H1 (cell line): ENCODE results near the gene LMTK2. TPM values are rescaled to one million over a fixed set of nuclear protein-coding genes. Genes with fewer than 3 reads are reported as not detected.

ENCODE experiments used
- CTCF ChIA-PET: fragments of 300-600 bp; sonication (Branson Sonifier 250); formaldehyde crosslinking; loops from one replicate; lab custom pipeline; 2021; ENCODE audit not compliant: partially characterized antibody; lab: Charles Lee
- POLR2A ChIA-PET: fragments of 300-600 bp; sonication (Branson Sonifier 250); formaldehyde crosslinking; loops from one replicate; lab custom pipeline; 2021; ENCODE audit warnings: inconsistent platforms; ENCODE audit not compliant: partially characterized antibody; lab: Charles Lee
- DNase-seq, 2 experiments: peaks; one replicate each; pipeline versions ENCODE4 v3.0.0 to v3.0.0-alpha.2; 2010 to 2022; ENCODE audit warnings: low spot score in 2 of 2, low read depth in 1 of 2, mixed read lengths in 1 of 2
- FAIRE-seq: peaks from 2 replicates; lab custom pipeline; 2011; peaks lifted over from hg19 to GRCh38; lab: Jason Lieb, UNC
- H2AFZ ChIP-seq: 2 replicates; pipeline ENCODE4 v1.8.1; 2012; ENCODE audit warnings: low read length, inconsistent platforms
- H2AK5ac ChIP-seq: 2 replicates; pipeline ENCODE4 v1.6.1; 2013; ENCODE audit warnings: low read depth, low read length
- H2BK120ac ChIP-seq: replicated peaks from 2 replicates; pipeline ENCODE3; 2013; ENCODE audit warnings: low read depth, low read length, inconsistent platforms
- H2BK12ac ChIP-seq: 2 replicates; pipeline ENCODE4 v1.6.1; 2013; ENCODE audit warnings: low read depth, low read length
- H2BK15ac ChIP-seq: 2 replicates; pipeline ENCODE4 v1.6.1; 2013; ENCODE audit warnings: low read length
- H2BK20ac ChIP-seq: 2 replicates; pipeline ENCODE4 v1.6.1; 2013; ENCODE audit warnings: low read length
- H2BK5ac ChIP-seq: 2 replicates; pipeline ENCODE4 v1.6.1; 2013; ENCODE audit warnings: low read depth, low read length
- H3K14ac ChIP-seq: 2 replicates; pipeline ENCODE4 v1.6.1; 2013; ENCODE audit warnings: inconsistent platforms; ENCODE audit not compliant: insufficient read length
- H3K18ac ChIP-seq: 2 replicates; pipeline ENCODE4 v1.6.1; 2013; ENCODE audit warnings: low read length; ENCODE audit errors: extremely low read depth
- H3K23ac ChIP-seq: 2 replicates; pipeline ENCODE4 v1.6.1; 2013; ENCODE audit warnings: inconsistent platforms; ENCODE audit not compliant: insufficient read length
- H3K23me2 ChIP-seq: 2 replicates; pipeline ENCODE4 v1.6.1; 2013; ENCODE audit warnings: low read depth, low read length
- H3K27ac ChIP-seq: 2 replicates; pipeline ENCODE4 v1.6.1; 2011; ENCODE audit warnings: low read depth, low read length, inconsistent platforms
- H3K27me3 ChIP-seq, 4 experiments: replicated peaks in 1 of 4; 1 replicate in 1 of 4; 2 replicates in 3 of 4; pipeline versions ENCODE4 v1.6.1 to v1.8.1; 2011 to 2013; ENCODE audit warnings: low read length in 3 of 4, mild to moderate bottlenecking in 3 of 4, inconsistent platforms in 2 of 4, mixed read lengths in 2 of 4, moderate library complexity in 1 of 4; ENCODE audit not compliant: control insufficient read depth in 3 of 4, insufficient read depth in 3 of 4; ENCODE audit errors: extremely low read depth in 1 of 4
- H3K36me3 ChIP-seq, 4 experiments: 2 replicates each; pipeline versions ENCODE4 v1.6.1 to v1.8.1; 2011 to 2013; ENCODE audit warnings: mild to moderate bottlenecking in 4 of 4, low read length in 3 of 4, moderate library complexity in 2 of 4, control low read depth in 1 of 4, inconsistent platforms in 1 of 4; ENCODE audit not compliant: insufficient read depth in 4 of 4, control insufficient read depth in 2 of 4
- H3K4ac ChIP-seq: replicated peaks from 2 replicates; pipeline ENCODE3; 2013; ENCODE audit warnings: low read length, low read depth, mixed read lengths, inconsistent platforms; ENCODE audit not compliant: insufficient read length
- H3K4me1 ChIP-seq, 4 experiments: replicated peaks in 1 of 4; 1 replicate in 1 of 4; 2 replicates in 3 of 4; pipeline versions ENCODE4 v1.6.1 to v1.8.1; 2011 to 2013; ENCODE audit warnings: low read length in 3 of 4, inconsistent platforms in 2 of 4, mixed read lengths in 1 of 4; ENCODE audit not compliant: insufficient read depth in 4 of 4, control insufficient read depth in 3 of 4
- H3K4me2 ChIP-seq, 2 experiments: 2 replicates each; pipeline versions ENCODE4 v1.6.1 to v1.8.1; 2011 to 2013; ENCODE audit warnings: low read depth in 2 of 2, low read length in 2 of 2, control low read depth in 1 of 2, inconsistent platforms in 1 of 2, mild to moderate bottlenecking in 1 of 2; ENCODE audit not compliant: insufficient read depth in 1 of 2
- H3K4me3 ChIP-seq, 4 experiments: fragments of 200-600, 300-600 bp in 1 of 4; sonication (generic), shearing (Covaris generic), sonication (Bioruptor Twin) in 1 of 4; 2 replicates each; pipeline versions ENCODE4 v1.5.1 to v1.8.1; 2011 to 2016; ENCODE audit warnings: low read length in 4 of 4, low read depth in 3 of 4, control low read depth in 2 of 4, inconsistent platforms in 2 of 4, mild to moderate bottlenecking in 2 of 4, mixed read lengths in 1 of 4, moderate library complexity in 1 of 4; ENCODE audit not compliant: insufficient read depth in 2 of 4; ENCODE audit errors: extremely low read depth in 1 of 4
- H3K56ac ChIP-seq: replicated peaks from 2 replicates; pipeline ENCODE3; 2013; ENCODE audit warnings: low read depth, mild to moderate bottlenecking, mixed read lengths, low read length, inconsistent platforms; ENCODE audit not compliant: insufficient read length
- H3K79me1 ChIP-seq: 2 replicates; pipeline ENCODE4 v1.6.1; 2013; ENCODE audit warnings: low read depth, low read length, control low read depth
- H3K79me2 ChIP-seq, 2 experiments: 2 replicates each; pipeline versions ENCODE4 v1.6.1 to v1.8.1; 2012 to 2013; ENCODE audit warnings: low read length in 2 of 2, mild to moderate bottlenecking in 2 of 2, inconsistent platforms in 1 of 2; ENCODE audit not compliant: insufficient read depth in 2 of 2, control insufficient read depth in 1 of 2
- H3K9ac ChIP-seq, 4 experiments: replicated peaks in 1 of 4; 1 replicate in 1 of 4; 2 replicates in 3 of 4; pipeline versions ENCODE4 v1.6.1 to v1.8.1; 2011 to 2013; ENCODE audit warnings: low read depth in 3 of 4, low read length in 3 of 4, control low read depth in 2 of 4, mild to moderate bottlenecking in 2 of 4, moderate library complexity in 2 of 4, inconsistent platforms in 1 of 4; ENCODE audit errors: extremely low read depth in 1 of 4
- H3K9me3 ChIP-seq, 2 experiments: 2 replicates each; pipeline versions ENCODE4 v1.6.1 to v1.8.1; 2012 to 2013; ENCODE audit warnings: mild to moderate bottlenecking in 2 of 2, moderate library complexity in 2 of 2, control low read depth in 1 of 2, inconsistent platforms in 1 of 2, low read depth in 1 of 2, low read length in 1 of 2, mixed read lengths in 1 of 2; ENCODE audit not compliant: insufficient read depth in 2 of 2
- H4K20me1 ChIP-seq, 2 experiments: replicated peaks in 1 of 2; 2 replicates each; pipeline versions ENCODE3 to v1.8.1; 2011 to 2013; ENCODE audit warnings: inconsistent platforms in 2 of 2, low read length in 2 of 2, mild to moderate bottlenecking in 1 of 2; ENCODE audit not compliant: insufficient read depth in 2 of 2, control insufficient read depth in 1 of 2
- H4K5ac ChIP-seq: 2 replicates; pipeline ENCODE4 v1.6.1; 2013; ENCODE audit warnings: low read length, low read depth, mixed read lengths, inconsistent platforms; ENCODE audit not compliant: insufficient read length
- H4K8ac ChIP-seq: 2 replicates; pipeline ENCODE4 v1.8.0; 2013; ENCODE audit warnings: mild to moderate bottlenecking, moderate library complexity, low read length, inconsistent platforms; ENCODE audit not compliant: insufficient read depth; ENCODE audit errors: extremely low read depth
- H4K91ac ChIP-seq: replicated peaks from 2 replicates; pipeline ENCODE3; 2013; ENCODE audit warnings: low read length, mixed read lengths, inconsistent platforms; ENCODE audit not compliant: insufficient read length
- EGR1 ChIP-seq: IDR thresholded peaks from 2 replicates; pipeline ENCODE4 v1.6.1; 2011; ENCODE audit warnings: low read depth, low read length, borderline replicate concordance
- POLR2A ChIP-seq, 2 experiments: IDR thresholded peaks; 1 replicate in 1 of 2; 2 replicates in 1 of 2; pipeline ENCODE4 v1.6.1; 2011; ENCODE audit warnings: low read depth in 2 of 2, low read length in 2 of 2, mild to moderate bottlenecking in 2 of 2; ENCODE audit errors: control extremely low read depth in 1 of 2
- RAD21 ChIP-seq, 2 experiments: IDR thresholded peaks in 1 of 2; conservative IDR thresholded peaks in 1 of 2; 2 replicates each; pipeline ENCODE4 v1.6.1; 2011; ENCODE audit warnings: low read depth in 2 of 2, low read length in 2 of 2, improper control_type of control experiment in 1 of 2, inconsistent platforms in 1 of 2, mild to moderate bottlenecking in 1 of 2, moderate library complexity in 1 of 2
- WGBS, 2 experiments: shearing (Covaris generic) in 1 of 2; methylation state at CpG; one replicate each; pipeline versions ENCODE4 v1.1.6 to v1.1.7; 2013 to 2015; ENCODE audit warnings: low lambda C conversion rate in 2 of 2, mixed read lengths in 2 of 2, inconsistent platforms in 1 of 2, low coverage in 1 of 2, missing lambda C conversion rate in 1 of 2; ENCODE audit not compliant: insufficient replicate concordance in 2 of 2, insufficient coverage in 1 of 2, insufficient read length in 1 of 2; ENCODE audit errors: extremely low coverage in 1 of 2, missing lambda C conversion rate in 1 of 2; 5-methylcytosine and 5-hydroxymethylcytosine counted together
- polyA plus RNA-seq, 7 experiments: library from polyadenylated mRNA; depleted of rRNA in 3 of 7; stranded (reverse) in 5 of 7; unstranded in 2 of 7; fragments of >200 nt in 5 of 7; fragments of 200-250 nt in 2 of 7; gene quantifications; 1 replicate in 5 of 7; 2 replicates in 1 of 7; 4 replicates in 1 of 7; pipeline versions ENCODE4 v1.2.1 to v1.2.3, GENCODE V29; 2011 to 2013; ENCODE audit warnings: missing spikeins in 2 of 7, mixed read lengths in 2 of 7
- total RNA-seq: library from RNA; stranded (reverse); fragmentation: NEBNext Ultra II Directional; extraction: Animal tissue kit (Norgen Biotek cat#: 25700); gene quantifications from 2 replicates; pipeline ENCODE4 v1.2.1, GENCODE V29; 2021

The LMTK2 gene
- total and polyA plus RNA-seq, 2 of the 8 experiments (the other 6 are each of a cell fraction or from before 2014, with no cell fraction given) = 9.7 to 30.7 TPM

- Histone ChIP-seq H3K4me3 (no peak overlapping the region), H3K9me3 (no peaks in the 10 kb centered on the region), H2BK120ac (no peak overlapping the region), H4K91ac (no peak overlapping the region), H3K36me3 (no peaks in the 10 kb centered on the region), H2BK15ac (no peak overlapping the region), H2BK20ac (no peak overlapping the region), H2AK5ac (no peak overlapping the region), H2BK5ac (no peak overlapping the region), H3K18ac (no peak overlapping the region), H3K56ac (no peak overlapping the region), H3K4ac (no peak overlapping the region), H3K23ac (no peak overlapping the region), H3K79me1 (no peaks in the 10 kb centered on the region), H3K14ac (no peak overlapping the region), H3K23me2 (peaks cover 8% of the 10 kb centered on the region; the same call in 1 of the 2 replicates), H4K5ac (no peak overlapping the region), H4K8ac (no peak overlapping the region), H3K9ac (no peak overlapping the region), H2BK12ac (no peak overlapping the region), H4K20me1 (peaks cover 0 to 3% of the 10 kb centered on the region in 2 experiments), H3K79me2 (no peaks in the 10 kb centered on the region), H3K4me1 (peaks cover 0 to 6% (median 0%) of the 10 kb centered on the region in 4 experiments; a peak in 3 of 7 replicates), H3K4me2 (no peak overlapping the region), H3K27me3 (no peaks in the 10 kb centered on the region; a peak in 1 of 7 replicates), H3K27ac (no peak overlapping the region), H2AFZ (no peak overlapping the region)
- POLR2A ChIA-PET = no interaction called here
- CTCF ChIA-PET = interaction anchor here (1.0 kb wide), 1 partner anchor 10 kb away, joined by 4 read pairs; no protein-coding TSS in a partner anchor
- DNase-seq = no peak
- WGBS, 2 experiments = 87% methylated on average over 4 of the region's 4 CpGs; no CpG with 5 or more reads in 1 of the 2 experiments
- TF ChIP-seq EGR1 (no peak), POLR2A (IDR thresholded peaks at IDR 0.05; ENCODE audit: control extremely low read depth in 1 of 2, low read depth in 2 of 2, low read length in 2 of 2) (no peak), RAD21 (IDR thresholded peaks at IDR 0.05 in 1 of 2, conservative IDR thresholded peaks at IDR 0.05 in 1 of 2; ENCODE audit: low read depth in 2 of 2, low read length in 2 of 2) (no peak)
- FAIRE-seq = no peak
These were observed 136.3 kb downstream of the LMTK2 start for GRCh38 chr7:98242934-98243333.
